Thyroid gland (tissue), 4 donors: Measurements from ENCODE around the gene SFSWAP. TPM values are rescaled to one million over a fixed set of nuclear protein-coding genes. Genes with fewer than 3 reads are reported as not detected.

Experiments used
- DNase-seq, 2 donors: peaks; one replicate each; pipeline ENCODE4 v3.0.0-alpha.2; 2019
- H3K27ac ChIP-seq, 3 donors: fragments of 200-600 bp; sonication (generic); 1 replicate in 2 of 3; 2 replicates in 1 of 3; pipeline ENCODE4 v1.5.1; 2016 to 2019; ENCODE audit warnings: mild to moderate bottlenecking in 1 of 3, moderate library complexity in 1 of 3
- H3K27me3 ChIP-seq: fragments of 200-600 bp; sonication (generic); one replicate; pipeline ENCODE4 v1.5.1; 2019
- H3K36me3 ChIP-seq, 2 donors: fragments of 200-600 bp; sonication (generic); one replicate each; pipeline ENCODE4 v1.5.1; 2016 to 2019
- H3K4me1 ChIP-seq, 2 donors: fragments of 200-600 bp; sonication (generic); one replicate each; pipeline ENCODE4 v1.5.1; 2017 to 2019
- H3K4me3 ChIP-seq, 3 donors: fragments of 200-600 bp; sonication (generic); replicated peaks in 1 of 3; 1 replicate in 2 of 3; 2 replicates in 1 of 3; pipeline ENCODE4 v1.5.1; 2016; ENCODE audit warnings: mild to moderate bottlenecking in 1 of 3
- H3K9me3 ChIP-seq: fragments of 200-600 bp; sonication (generic); one replicate; pipeline ENCODE4 v1.5.1; 2017
- POLR2A ChIP-seq, 2 donors: fragments of 450-650 bp; IDR thresholded peaks; one replicate each; pipeline ENCODE4 v1.6.1; 2017; ENCODE audit warnings: antibody characterized with exemption in 2 of 2, mild to moderate bottlenecking in 2 of 2, moderate library complexity in 1 of 2
- WGBS, 2 donors: methylation state at CpG; one replicate each; pipeline ENCODE4 v1.1.5; 2017; 5-methylcytosine and 5-hydroxymethylcytosine counted together
- intact Hi-C: fragments of 100-400 bp; cut with DNase I; formaldehyde crosslinking; loops from one replicate; pipeline ENCODE4 v1.15.1; 2023
- total RNA-seq, 4 donors: library from RNA; depleted of rRNA; stranded (reverse); fragments of >200 nt; gene quantifications; one replicate each; pipeline ENCODE4 v1.2.3, GENCODE V29; 2016
- TF ChIP-seq, protein P1 (sequence below), 6 experiments: fragments of 200-600 bp in 3 of 6; fragments of 450-650 bp in 3 of 6; sonication (generic) in 3 of 6; IDR thresholded peaks; one replicate each; pipeline ENCODE4 v1.5.1; 2016 to 2019; ENCODE audit warnings: antibody characterized with exemption in 6 of 6, mild to moderate bottlenecking in 2 of 6, inconsistent platforms in 1 of 6, moderate library complexity in 1 of 6

SFSWAP gene
- total RNA-seq, 4 donors from 2014 or later: 36.4 to 50.8 (median 42.6) TPM

DNA sequence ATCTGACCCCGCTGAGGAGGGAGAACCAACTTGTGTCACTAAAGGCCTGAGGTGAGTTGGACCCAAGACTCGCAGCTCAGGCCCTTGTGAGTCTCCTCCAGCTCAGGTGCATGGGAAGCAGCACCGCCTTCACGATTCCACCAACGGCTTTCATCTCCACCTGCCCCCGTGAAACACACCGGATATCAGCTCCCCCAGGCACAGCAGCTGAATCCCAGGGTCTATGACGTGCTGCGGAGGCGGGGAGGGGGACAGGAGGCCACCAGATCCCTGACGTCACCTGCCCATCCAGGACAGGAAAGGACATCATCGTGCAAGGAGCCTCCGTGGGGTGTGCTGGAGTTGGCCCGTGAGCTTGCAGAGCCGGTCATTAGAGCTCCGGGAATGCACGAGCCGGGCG lies 18.5 kb upstream of the SFSWAP start:
- no peaks in the 10 kb centered on the region for H3K36me3 ChIP-seq
- no peaks in the 10 kb centered on the region for H3K4me1 ChIP-seq
- TF ChIP-seq, protein P1, sequence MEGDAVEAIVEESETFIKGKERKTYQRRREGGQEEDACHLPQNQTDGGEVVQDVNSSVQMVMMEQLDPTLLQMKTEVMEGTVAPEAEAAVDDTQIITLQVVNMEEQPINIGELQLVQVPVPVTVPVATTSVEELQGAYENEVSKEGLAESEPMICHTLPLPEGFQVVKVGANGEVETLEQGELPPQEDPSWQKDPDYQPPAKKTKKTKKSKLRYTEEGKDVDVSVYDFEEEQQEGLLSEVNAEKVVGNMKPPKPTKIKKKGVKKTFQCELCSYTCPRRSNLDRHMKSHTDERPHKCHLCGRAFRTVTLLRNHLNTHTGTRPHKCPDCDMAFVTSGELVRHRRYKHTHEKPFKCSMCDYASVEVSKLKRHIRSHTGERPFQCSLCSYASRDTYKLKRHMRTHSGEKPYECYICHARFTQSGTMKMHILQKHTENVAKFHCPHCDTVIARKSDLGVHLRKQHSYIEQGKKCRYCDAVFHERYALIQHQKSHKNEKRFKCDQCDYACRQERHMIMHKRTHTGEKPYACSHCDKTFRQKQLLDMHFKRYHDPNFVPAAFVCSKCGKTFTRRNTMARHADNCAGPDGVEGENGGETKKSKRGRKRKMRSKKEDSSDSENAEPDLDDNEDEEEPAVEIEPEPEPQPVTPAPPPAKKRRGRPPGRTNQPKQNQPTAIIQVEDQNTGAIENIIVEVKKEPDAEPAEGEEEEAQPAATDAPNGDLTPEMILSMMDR (IDR thresholded peaks at IDR 0.05): no peak
- no peak for TF ChIP-seq POLR2A (IDR thresholded peaks at IDR 0.05)
- no peaks in the 10 kb centered on the region for H3K27me3 ChIP-seq
- 84 to 85% methylated on average over 14 to 19 of the region's 19 CpGs for WGBS, 2 donors
- no peak for DNase-seq
- no peak overlapping the region for H3K4me3 ChIP-seq
- intact Hi-C loops: no loop called here
- no peaks in the 10 kb centered on the region for H3K9me3 ChIP-seq
- H3K27ac ChIP-seq: no peak overlapping the region

DNA sequence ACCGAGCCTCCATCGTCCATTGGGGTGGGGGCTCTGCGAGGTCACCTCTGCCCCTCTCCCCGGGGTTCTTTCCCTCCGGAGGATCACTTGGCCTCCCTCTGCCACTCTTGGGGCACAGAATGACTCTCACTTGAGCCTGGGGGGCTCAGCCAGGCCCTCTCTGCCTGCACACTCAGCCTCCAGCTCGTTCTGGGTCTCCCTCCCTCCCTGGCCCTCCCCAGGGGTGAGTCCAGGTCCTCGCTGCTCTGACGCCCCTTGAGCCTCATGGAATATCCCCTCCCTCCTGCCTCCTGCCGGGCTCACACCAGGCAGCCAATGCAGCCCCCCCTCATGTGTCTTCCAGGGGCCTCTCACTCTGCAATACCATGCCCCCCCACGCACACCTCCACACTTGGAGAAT lies 17.7 kb upstream of the SFSWAP start:
- Histone ChIP-seq H3K36me3 (no peaks in the 10 kb centered on the region), H3K9me3 (no peaks in the 10 kb centered on the region), H3K27ac (no peak overlapping the region), H3K4me1 (no peaks in the 10 kb centered on the region), H3K27me3 (no peaks in the 10 kb centered on the region), H3K4me3 (no peak overlapping the region)
- no peak for TF ChIP-seq POLR2A (IDR thresholded peaks at IDR 0.05)
- TF ChIP-seq, protein P1 (IDR thresholded peaks at IDR 0.05): no peak
- intact Hi-C loops: no loop called here
- 74 to 79% methylated on average over 9 of the region's 10 CpGs for WGBS, 2 donors
- DNase-seq: no peak

GRCh38 chr12:131694116-131694838 lies 16.6 kb upstream of the SFSWAP start:
- Histone ChIP-seq H3K27me3 (no peaks in the 10 kb centered on the region), H3K27ac (no peak overlapping the region), H3K4me3 (no peak overlapping the region), H3K4me1 (no peaks in the 10 kb centered on the region), H3K36me3 (no peaks in the 10 kb centered on the region), H3K9me3 (no peaks in the 10 kb centered on the region)
- no peak for DNase-seq
- WGBS, 2 donors: 72 to 75% methylated on average over 11 of the region's 11 CpGs
- intact Hi-C loops: no loop called here
- no peak for TF ChIP-seq POLR2A (IDR thresholded peaks at IDR 0.05)
- TF ChIP-seq, protein P1 (IDR thresholded peaks at IDR 0.05): no peak

GRCh38 chr12:131695968-131696367 lies 14.9 kb upstream of the SFSWAP start:
- Histone ChIP-seq H3K4me3 (no peak overlapping the region), H3K9me3 (no peaks in the 10 kb centered on the region), H3K4me1 (no peaks in the 10 kb centered on the region), H3K36me3 (no peaks in the 10 kb centered on the region), H3K27me3 (no peaks in the 10 kb centered on the region), H3K27ac (no peak overlapping the region)
- no peak for DNase-seq
- WGBS, 2 donors: 87 to 89% methylated on average over 16 of the region's 16 CpGs
- no peak for TF ChIP-seq POLR2A (IDR thresholded peaks at IDR 0.05)
- TF ChIP-seq, protein P1 (IDR thresholded peaks at IDR 0.05): no peak
- intact Hi-C loops: no loop called here

- no peak overlapping the region for H3K27ac ChIP-seq
- H3K4me1 ChIP-seq: no peaks in the 10 kb centered on the region
- no peaks in the 10 kb centered on the region for H3K36me3 ChIP-seq
- TF ChIP-seq POLR2A (IDR thresholded peaks at IDR 0.05): no peak
- TF ChIP-seq, protein P1 (IDR thresholded peaks at IDR 0.05): no peak
- WGBS, 2 donors: 85 to 92% methylated on average over 12 of the region's 12 CpGs
- intact Hi-C loops: no loop called here
- DNase-seq: no peak
- H3K27me3 ChIP-seq: no peaks in the 10 kb centered on the region
- no peaks in the 10 kb centered on the region for H3K9me3 ChIP-seq
- H3K4me3 ChIP-seq: no peak overlapping the region
Measured at GRCh38 chr12:131698286-131698685, 12.6 kb upstream of the SFSWAP start.
